DND-41 (cell line): ENCODE data around the gene TTC17.

Source experiments
- EZH2 ChIP-seq: IDR thresholded peaks from 3 replicates; pipeline ENCODE4 v1.6.1; 2012; ENCODE audit warnings: borderline replicate concordance, low read depth, mild to moderate bottlenecking, moderate library complexity, low read length, inconsistent platforms; ENCODE audit not compliant: severe bottlenecking
- TF ChIP-seq, protein P1 (sequence below): IDR thresholded peaks from 2 replicates; pipeline ENCODE4 v1.5.1; 2012; ENCODE audit warnings: borderline replicate concordance, low read length, moderate library complexity, mild to moderate bottlenecking; ENCODE audit not compliant: poor library complexity, severe bottlenecking; ENCODE audit errors: extremely low read depth

DNA sequence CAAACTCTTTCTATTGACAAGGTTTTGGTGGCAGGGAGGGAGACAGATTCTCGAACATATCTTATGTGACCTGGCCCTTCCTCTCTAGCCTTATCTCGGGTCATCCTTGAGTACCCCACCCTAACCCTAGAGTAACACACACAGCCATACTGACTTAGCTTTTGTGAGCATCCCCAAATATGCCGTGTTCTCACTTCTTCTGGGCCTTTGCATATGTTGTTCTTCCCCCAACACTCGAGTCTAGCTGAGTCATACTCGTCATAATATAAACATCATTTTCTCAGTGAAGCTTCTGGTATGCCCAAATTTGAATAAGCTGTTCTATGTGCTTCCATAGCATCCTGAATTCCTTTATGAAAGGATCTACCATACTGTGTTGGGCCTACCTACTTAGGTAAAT is 8.0 kb downstream of the TTC17 start:
- TF ChIP-seq EZH2, result no peak
- TF ChIP-seq, protein P1, sequence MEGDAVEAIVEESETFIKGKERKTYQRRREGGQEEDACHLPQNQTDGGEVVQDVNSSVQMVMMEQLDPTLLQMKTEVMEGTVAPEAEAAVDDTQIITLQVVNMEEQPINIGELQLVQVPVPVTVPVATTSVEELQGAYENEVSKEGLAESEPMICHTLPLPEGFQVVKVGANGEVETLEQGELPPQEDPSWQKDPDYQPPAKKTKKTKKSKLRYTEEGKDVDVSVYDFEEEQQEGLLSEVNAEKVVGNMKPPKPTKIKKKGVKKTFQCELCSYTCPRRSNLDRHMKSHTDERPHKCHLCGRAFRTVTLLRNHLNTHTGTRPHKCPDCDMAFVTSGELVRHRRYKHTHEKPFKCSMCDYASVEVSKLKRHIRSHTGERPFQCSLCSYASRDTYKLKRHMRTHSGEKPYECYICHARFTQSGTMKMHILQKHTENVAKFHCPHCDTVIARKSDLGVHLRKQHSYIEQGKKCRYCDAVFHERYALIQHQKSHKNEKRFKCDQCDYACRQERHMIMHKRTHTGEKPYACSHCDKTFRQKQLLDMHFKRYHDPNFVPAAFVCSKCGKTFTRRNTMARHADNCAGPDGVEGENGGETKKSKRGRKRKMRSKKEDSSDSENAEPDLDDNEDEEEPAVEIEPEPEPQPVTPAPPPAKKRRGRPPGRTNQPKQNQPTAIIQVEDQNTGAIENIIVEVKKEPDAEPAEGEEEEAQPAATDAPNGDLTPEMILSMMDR, result no peak
